Tibial nerve (tissue), 4 donors: ENCODE measurements around the gene LAMP5.

ENCODE experiments used
- EP300 ChIP-seq, 2 donors: sonication (generic); formaldehyde crosslinking; IDR thresholded peaks; one replicate each; pipeline ENCODE4 v1.6.1; 2017; ENCODE audit warnings: antibody characterized with exemption in 2 of 2, mild to moderate bottlenecking in 1 of 2
- TF ChIP-seq, protein P1 (sequence below), 5 experiments: fragments of 200-600 bp in 3 of 5; fragments of 450-650 bp in 2 of 5; sonication (generic) in 3 of 5; IDR thresholded peaks; one replicate each; pipeline ENCODE4 v1.5.1; 2016 to 2019; ENCODE audit warnings: antibody characterized with exemption in 5 of 5, mild to moderate bottlenecking in 3 of 5, moderate library complexity in 2 of 5

GRCh38 chr20:9572670-9573069 is 58.3 kb downstream of the LAMP5 start:
- no peak for TF ChIP-seq EP300 (IDR thresholded peaks at IDR 0.05)
- TF ChIP-seq, protein P1, sequence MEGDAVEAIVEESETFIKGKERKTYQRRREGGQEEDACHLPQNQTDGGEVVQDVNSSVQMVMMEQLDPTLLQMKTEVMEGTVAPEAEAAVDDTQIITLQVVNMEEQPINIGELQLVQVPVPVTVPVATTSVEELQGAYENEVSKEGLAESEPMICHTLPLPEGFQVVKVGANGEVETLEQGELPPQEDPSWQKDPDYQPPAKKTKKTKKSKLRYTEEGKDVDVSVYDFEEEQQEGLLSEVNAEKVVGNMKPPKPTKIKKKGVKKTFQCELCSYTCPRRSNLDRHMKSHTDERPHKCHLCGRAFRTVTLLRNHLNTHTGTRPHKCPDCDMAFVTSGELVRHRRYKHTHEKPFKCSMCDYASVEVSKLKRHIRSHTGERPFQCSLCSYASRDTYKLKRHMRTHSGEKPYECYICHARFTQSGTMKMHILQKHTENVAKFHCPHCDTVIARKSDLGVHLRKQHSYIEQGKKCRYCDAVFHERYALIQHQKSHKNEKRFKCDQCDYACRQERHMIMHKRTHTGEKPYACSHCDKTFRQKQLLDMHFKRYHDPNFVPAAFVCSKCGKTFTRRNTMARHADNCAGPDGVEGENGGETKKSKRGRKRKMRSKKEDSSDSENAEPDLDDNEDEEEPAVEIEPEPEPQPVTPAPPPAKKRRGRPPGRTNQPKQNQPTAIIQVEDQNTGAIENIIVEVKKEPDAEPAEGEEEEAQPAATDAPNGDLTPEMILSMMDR (IDR thresholded peaks at IDR 0.05) = no peak
